H1 (cell line): ENCODE measurements around the gene PFN3. TPM values are rescaled to one million over a fixed set of nuclear protein-coding genes. Genes with fewer than 3 reads are reported as not detected.

Source experiments
- ATF2 ChIP-seq: IDR thresholded peaks from 2 replicates; pipeline ENCODE4 v1.6.1; 2012; ENCODE audit warnings: low read length, inconsistent platforms
- CHD2 ChIP-seq: IDR thresholded peaks from 2 replicates; pipeline ENCODE4 v1.6.1; 2012; ENCODE audit warnings: low read length, improper control_type of control experiment
- CTCF ChIP-seq, 3 experiments: IDR thresholded peaks; 1 replicate in 2 of 3; 2 replicates in 1 of 3; pipeline versions ENCODE4 v1.5.1 to v1.6.1; 2011; ENCODE audit warnings: low read length in 3 of 3, mild to moderate bottlenecking in 3 of 3, inconsistent platforms in 2 of 3, low read depth in 1 of 3, moderate library complexity in 1 of 3; ENCODE audit not compliant: insufficient read depth in 1 of 3; ENCODE audit errors: control extremely low read depth in 1 of 3
- EGR1 ChIP-seq: IDR thresholded peaks from 2 replicates; pipeline ENCODE4 v1.6.1; 2011; ENCODE audit warnings: low read depth, low read length, borderline replicate concordance
- GABPA ChIP-seq: IDR thresholded peaks from 2 replicates; pipeline ENCODE4 v1.6.1; 2011; ENCODE audit warnings: mild to moderate bottlenecking, low read length, moderate library complexity, borderline replicate concordance; ENCODE audit not compliant: insufficient read depth
- HDAC2 ChIP-seq, 2 experiments: fragments of 300-600 bp in 1 of 2; sonication (generic) in 1 of 2; IDR thresholded peaks; 2 replicates each; pipeline ENCODE4 v1.6.1; 2011 to 2012; ENCODE audit warnings: low read depth in 2 of 2, low read length in 2 of 2, mild to moderate bottlenecking in 2 of 2, moderate library complexity in 2 of 2, borderline replicate concordance in 1 of 2, inconsistent platforms in 1 of 2
- JUND ChIP-seq: IDR thresholded peaks from 2 replicates; pipeline ENCODE4 v1.6.1; 2011; ENCODE audit warnings: mild to moderate bottlenecking, improper control_type of control experiment, low read length
- KDM4A ChIP-seq: IDR thresholded peaks from one replicate; pipeline ENCODE4 v1.7.1; 2012; ENCODE audit warnings: low read depth, mild to moderate bottlenecking, moderate library complexity, low read length, inconsistent platforms; ENCODE audit not compliant: severe bottlenecking
- RBBP5 ChIP-seq: IDR thresholded peaks from 2 replicates; pipeline ENCODE4 v1.7.1; 2012; ENCODE audit warnings: low read depth, mild to moderate bottlenecking, inconsistent platforms, low read length, moderate library complexity, borderline replicate concordance
- SIX5 ChIP-seq: IDR thresholded peaks from 2 replicates; pipeline ENCODE4 v1.6.1; 2011; ENCODE audit warnings: mild to moderate bottlenecking, low read depth, low read length
- SP1 ChIP-seq: IDR thresholded peaks from 2 replicates; pipeline ENCODE4 v1.6.1; 2011; ENCODE audit warnings: low read depth, low read length
- SRF ChIP-seq: IDR thresholded peaks from 2 replicates; pipeline ENCODE4 v1.6.1; 2011; ENCODE audit warnings: mild to moderate bottlenecking, low read depth, low read length, moderate library complexity
- polyA plus RNA-seq, 7 experiments: library from polyadenylated mRNA; depleted of rRNA in 3 of 7; stranded (reverse) in 5 of 7; unstranded in 2 of 7; fragments of >200 nt in 5 of 7; fragments of 200-250 nt in 2 of 7; gene quantifications; 1 replicate in 5 of 7; 2 replicates in 1 of 7; 4 replicates in 1 of 7; pipeline versions ENCODE4 v1.2.1 to v1.2.3, GENCODE V29; 2011 to 2013; ENCODE audit warnings: missing spikeins in 2 of 7, mixed read lengths in 2 of 7
- total RNA-seq: library from RNA; stranded (reverse); fragmentation: NEBNext Ultra II Directional; extraction: Animal tissue kit (Norgen Biotek cat#: 25700); gene quantifications from 2 replicates; pipeline ENCODE4 v1.2.1, GENCODE V29; 2021

The PFN3 gene
- total and polyA plus RNA-seq, 2 of the 8 experiments (the other 6 are each of a cell fraction or from before 2014, with no cell fraction given) = not detected

GRCh38 chr5:177351392-177352329 is 48.8 kb downstream of the PFN3 start, which contains the start of gene LMAN2 (continued):
- TF ChIP-seq KDM4A (no peak), SIX5 (peak; percentile 77), CTCF (IDR thresholded peaks at IDR 0.05; ENCODE audit: control extremely low read depth in 1 of 3, insufficient read depth in 1 of 3, low read depth in 1 of 3, low read length in 3 of 3) (no peak), JUND (peak; percentile 53; the same call in 1 of the 2 replicates), RBBP5 (peak; percentile 52; the same call in 1 of the 2 replicates), SP1 (peak; percentile 96), ATF2 (no peak), EGR1 (no peak), CHD2 (peak; percentile 90), GABPA (peak; percentile 98), HDAC2 (IDR thresholded peaks at IDR 0.05; ENCODE audit: borderline replicate concordance in 1 of 2, low read depth in 2 of 2, low read length in 2 of 2) (peak; percentile 12 to 83; a peak in 1 of 4 replicates), SRF (no peak)
